Measurements from ENCODE around the gene SYTL3.

DNA sequence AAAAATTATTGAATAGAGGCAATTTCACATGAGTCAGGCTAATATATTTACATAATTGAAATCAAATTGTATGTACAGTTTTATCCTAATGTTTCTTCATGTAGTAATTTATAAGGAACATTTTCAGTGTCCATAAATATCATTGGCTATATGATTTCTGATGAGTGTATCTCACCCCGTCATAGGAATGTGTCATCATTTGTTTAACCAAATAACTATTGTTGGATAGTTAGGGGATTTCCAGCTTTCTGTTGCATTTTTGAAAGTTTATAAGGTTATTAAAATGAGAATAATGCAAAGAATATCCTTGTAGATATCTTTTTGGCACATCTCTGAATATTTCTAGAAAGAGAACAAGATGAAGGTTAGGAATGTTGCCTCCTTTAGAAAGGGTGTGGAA lies 39.0 kb downstream of the SYTL3 start:
- TF ChIP-seq SUZ12 (IDR thresholded peaks at IDR 0.05) = no peak
- no peak for TF ChIP-seq ARNT (IDR thresholded peaks at IDR 0.05)
- TF ChIP-seq HDGF (IDR thresholded peaks at IDR 0.05; ENCODE audit: borderline replicate concordance) = no peak
- no peak for TF ChIP-seq BHLHE40 (IDR thresholded peaks at IDR 0.05; ENCODE audit: borderline replicate concordance)
- no peak for TF ChIP-seq ELF4 (IDR thresholded peaks at IDR 0.05)
- TF ChIP-seq TARDBP (IDR thresholded peaks at IDR 0.05) = no peak
- TF ChIP-seq FOXA1 (IDR thresholded peaks at IDR 0.05) = no peak
- TF ChIP-seq FOXK2 (IDR thresholded peaks at IDR 0.05) = no peak
- TF ChIP-seq SP1 (IDR thresholded peaks at IDR 0.05) = no peak
- no peak for TF ChIP-seq FOXM1 (IDR thresholded peaks at IDR 0.05; ENCODE audit: borderline replicate concordance)
- no peak for TF ChIP-seq NFRKB (IDR thresholded peaks at IDR 0.05)
- no peak for TF ChIP-seq L3MBTL2 (conservative IDR thresholded peaks at IDR 0.05)
- TF ChIP-seq ZNF384 (IDR thresholded peaks at IDR 0.05) = no peak
- TF ChIP-seq PKNOX1 (IDR thresholded peaks at IDR 0.05) = no peak

All from HEK293T (cell line).